Smooth muscle cell (in vitro differentiated cells): ENCODE data around the gene SMAD3. TPM values are rescaled to one million over a fixed set of nuclear protein-coding genes. Genes with fewer than 3 reads are reported as not detected.
"Not testable (repeated sequence)": the region's sequence is repeated elsewhere in the genome, so short reads cannot be mapped to it uniquely, and the experiment has no call there.

ENCODE experiments used
- DNase-seq: peaks from one replicate; lab custom pipeline; 2025; ENCODE audit not compliant: unreplicated experiment; lab: John Stamatoyannopoulos, UW
- H2AFZ ChIP-seq: fragments of 200-600 bp; sonication (generic); 2 replicates; pipeline ENCODE4 v1.6.0; 2016; ENCODE audit warnings: antibody characterized with exemption, low read depth, mild to moderate bottlenecking
- H3F3A ChIP-seq: fragments of 200-600 bp; sonication (generic); 2 replicates; pipeline ENCODE4 v1.6.0; 2017; ENCODE audit warnings: antibody characterized with exemption, low read depth
- H3K27ac ChIP-seq: fragments of 200-600 bp; sonication (generic); 2 replicates; pipeline ENCODE4 v1.5.1; 2016; ENCODE audit warnings: low read depth, mild to moderate bottlenecking
- H3K27me3 ChIP-seq: fragments of 200-600 bp; sonication (generic); 2 replicates; pipeline ENCODE4 v1.6.1; 2016; ENCODE audit warnings: low read depth, mild to moderate bottlenecking
- H3K36me3 ChIP-seq: fragments of 200-600 bp; sonication (generic); 2 replicates; pipeline ENCODE4 v1.5.1; 2016; ENCODE audit warnings: low read depth
- H3K4me1 ChIP-seq: fragments of 200-600 bp; sonication (generic); 2 replicates; pipeline ENCODE4 v1.5.1; 2016; ENCODE audit warnings: low read depth
- H3K4me2 ChIP-seq: fragments of 200-600 bp; sonication (generic); 2 replicates; pipeline ENCODE4 v1.6.0; 2016; ENCODE audit warnings: mild to moderate bottlenecking
- H3K4me3 ChIP-seq: fragments of 200-600 bp; sonication (generic); 2 replicates; pipeline ENCODE4 v1.5.1; 2016; ENCODE audit warnings: mild to moderate bottlenecking
- H3K79me2 ChIP-seq: fragments of 200-600 bp; sonication (generic); 2 replicates; pipeline ENCODE4 v1.6.0; 2016; ENCODE audit warnings: low read depth, mild to moderate bottlenecking
- H3K9ac ChIP-seq: fragments of 200-600 bp; sonication (generic); 2 replicates; pipeline ENCODE4 v1.6.0; 2016; ENCODE audit warnings: low read depth
- H3K9me3 ChIP-seq: fragments of 200-600 bp; sonication (generic); replicated peaks from 2 replicates; pipeline ENCODE4 v1.5.1; 2016; ENCODE audit warnings: low read depth
- H4K20me1 ChIP-seq: fragments of 200-600 bp; sonication (generic); 2 replicates; pipeline ENCODE4 v1.6.0; 2016; ENCODE audit warnings: low read depth
- WGBS: methylation state at CpG from one replicate; pipeline ENCODE4 v1.1.7; 2016; ENCODE audit warnings: low lambda C conversion rate; 5-methylcytosine and 5-hydroxymethylcytosine counted together
- polyA plus RNA-seq: library from polyadenylated mRNA; unstranded; fragments of >200 nt; fragmentation: Nextera tagmentation; extraction: Ambion mirVana; gene quantifications from 2 replicates; pipeline ENCODE4 v1.2.1, GENCODE V29; 2016
- total RNA-seq: library from RNA; depleted of rRNA; stranded (reverse); fragments of >200 nt; gene quantifications from 2 replicates; pipeline ENCODE4 v1.2.3, GENCODE V29; 2014
- TF ChIP-seq, protein P1 (sequence below): fragments of 200-600 bp; sonication (generic); IDR thresholded peaks from 2 replicates; pipeline ENCODE4 v1.5.1; 2017; ENCODE audit warnings: borderline replicate concordance, mild to moderate bottlenecking, antibody characterized with exemption; ENCODE audit not compliant: insufficient read depth, poor library complexity, severe bottlenecking

The SMAD3 gene
- total and polyA plus RNA-seq, 2 experiments from 2014 or later, result 20.2 to 21.9 TPM

DNA sequence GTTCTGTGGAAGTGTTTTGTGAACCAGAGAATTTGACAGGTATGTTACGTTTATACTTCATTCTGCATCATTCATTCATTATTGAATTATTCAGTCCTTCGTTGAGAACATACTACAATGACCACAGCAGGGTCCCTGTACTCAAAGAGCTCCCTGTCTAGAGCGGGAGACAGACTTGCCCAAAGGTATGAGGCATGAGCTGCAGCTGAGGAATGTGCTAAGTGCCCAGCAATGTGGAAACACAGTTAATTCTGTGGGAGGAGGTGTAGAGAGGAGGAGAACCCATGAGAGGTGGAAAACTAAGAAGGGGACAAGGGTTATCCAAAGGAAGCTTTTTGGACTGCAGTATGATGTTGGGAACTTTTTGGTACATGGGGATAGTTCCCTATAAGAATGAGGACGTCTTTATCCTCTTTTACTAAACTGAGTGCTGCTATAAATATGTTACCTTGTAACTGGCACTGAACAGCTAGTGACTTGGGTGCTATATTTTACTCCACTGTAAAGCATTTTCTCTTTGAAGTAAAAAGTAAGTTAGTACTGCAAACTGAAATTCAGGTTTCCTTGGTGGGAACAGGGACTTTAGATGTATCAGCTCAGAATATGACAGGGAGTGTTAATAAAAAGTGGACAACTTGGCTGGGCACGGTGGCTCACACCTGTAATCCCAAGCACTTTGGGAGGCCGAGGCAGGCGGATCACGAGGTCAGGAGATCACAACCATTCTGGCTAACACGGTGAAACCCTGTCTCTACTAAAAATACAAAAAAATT, 5.7 kb downstream of the SMAD3 start:
- peaks cover 9% of the 10 kb centered on the region for H3F3A ChIP-seq
- H3K79me2 ChIP-seq, result peaks cover 88% of the 10 kb centered on the region
- H3K27me3 ChIP-seq, result no peaks in the 10 kb centered on the region
- DNase-seq, result no peak
- H3K27ac ChIP-seq, result no peak overlapping the region
- H2AFZ ChIP-seq, result no peak overlapping the region
- H3K9me3 ChIP-seq, result no peaks in the 10 kb centered on the region
- H3K4me3 ChIP-seq, result no peak overlapping the region
- no peak overlapping the region for H3K9ac ChIP-seq
- TF ChIP-seq, protein P1, sequence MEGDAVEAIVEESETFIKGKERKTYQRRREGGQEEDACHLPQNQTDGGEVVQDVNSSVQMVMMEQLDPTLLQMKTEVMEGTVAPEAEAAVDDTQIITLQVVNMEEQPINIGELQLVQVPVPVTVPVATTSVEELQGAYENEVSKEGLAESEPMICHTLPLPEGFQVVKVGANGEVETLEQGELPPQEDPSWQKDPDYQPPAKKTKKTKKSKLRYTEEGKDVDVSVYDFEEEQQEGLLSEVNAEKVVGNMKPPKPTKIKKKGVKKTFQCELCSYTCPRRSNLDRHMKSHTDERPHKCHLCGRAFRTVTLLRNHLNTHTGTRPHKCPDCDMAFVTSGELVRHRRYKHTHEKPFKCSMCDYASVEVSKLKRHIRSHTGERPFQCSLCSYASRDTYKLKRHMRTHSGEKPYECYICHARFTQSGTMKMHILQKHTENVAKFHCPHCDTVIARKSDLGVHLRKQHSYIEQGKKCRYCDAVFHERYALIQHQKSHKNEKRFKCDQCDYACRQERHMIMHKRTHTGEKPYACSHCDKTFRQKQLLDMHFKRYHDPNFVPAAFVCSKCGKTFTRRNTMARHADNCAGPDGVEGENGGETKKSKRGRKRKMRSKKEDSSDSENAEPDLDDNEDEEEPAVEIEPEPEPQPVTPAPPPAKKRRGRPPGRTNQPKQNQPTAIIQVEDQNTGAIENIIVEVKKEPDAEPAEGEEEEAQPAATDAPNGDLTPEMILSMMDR, result no peak
- H3K36me3 ChIP-seq, result no peaks in the 10 kb centered on the region
- peaks cover 82% of the 10 kb centered on the region for H4K20me1 ChIP-seq
- H3K4me1 ChIP-seq, result peaks cover 55% of the 10 kb centered on the region
- WGBS, result 84% methylated on average over 9 of the region's 9 CpGs
- no peak overlapping the region for H3K4me2 ChIP-seq

DNA sequence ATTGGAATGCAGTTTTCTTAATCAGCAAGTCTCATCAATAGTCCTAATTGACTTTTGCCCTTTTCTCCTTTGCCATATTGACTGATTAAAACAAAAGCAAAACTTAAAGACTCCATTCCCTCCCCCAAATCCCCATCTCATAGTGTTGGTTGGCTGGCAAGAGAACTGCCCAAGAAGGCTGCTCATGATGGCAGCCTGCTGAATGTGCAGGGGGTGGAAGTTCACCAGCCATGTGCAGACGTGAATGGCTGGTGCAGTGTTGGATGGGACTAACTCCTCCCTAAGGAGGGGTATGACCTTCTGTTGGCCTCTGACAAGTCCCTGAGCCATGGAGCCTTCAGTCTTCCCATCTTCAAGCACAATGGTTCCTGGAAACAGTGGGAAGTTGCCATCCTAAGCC, 7.0 kb downstream of the SMAD3 start:
- Histone ChIP-seq H3K9me3 (no peaks in the 10 kb centered on the region), H4K20me1 (peaks cover 86% of the 10 kb centered on the region), H3K27me3 (no peaks in the 10 kb centered on the region), H3K4me2 (peak overlapping the region; percentile 3), H3K36me3 (no peaks in the 10 kb centered on the region), H2AFZ (no peak overlapping the region), H3K79me2 (peaks cover 88% of the 10 kb centered on the region), H3F3A (peaks cover 9% of the 10 kb centered on the region), H3K27ac (peak overlapping the region; percentile 86), H3K4me1 (peaks cover 59% of the 10 kb centered on the region), H3K4me3 (no peak overlapping the region), H3K9ac (no peak overlapping the region)
- no peak for DNase-seq
- TF ChIP-seq, protein P1, result no peak
- WGBS, result 85% methylated on average over 1 of the region's 1 CpG

DNA sequence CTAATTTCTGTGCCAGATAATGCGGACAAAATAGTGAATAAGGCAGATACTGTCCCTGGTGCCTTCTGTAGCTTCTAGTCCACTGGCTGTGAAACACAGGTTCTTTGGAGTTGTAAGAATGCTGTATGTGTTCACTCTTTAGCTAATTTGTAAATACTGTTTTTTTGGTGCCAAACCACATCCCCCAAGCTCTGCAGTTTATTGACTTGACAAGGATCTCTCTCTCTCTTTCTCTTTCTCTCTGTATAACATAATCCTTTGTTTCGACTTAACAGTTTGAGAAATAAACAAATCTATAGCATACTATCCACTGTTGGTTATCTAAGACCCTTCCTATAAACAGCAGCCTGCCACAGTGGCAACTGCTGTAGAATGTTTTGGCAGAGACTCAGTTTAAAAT, 7.6 kb downstream of the SMAD3 start:
- Histone ChIP-seq H4K20me1 (peaks cover 85% of the 10 kb centered on the region), H3K27me3 (no peaks in the 10 kb centered on the region), H3K9me3 (no peaks in the 10 kb centered on the region), H3K79me2 (peaks cover 91% of the 10 kb centered on the region), H3F3A (peaks cover 9% of the 10 kb centered on the region), H3K4me3 (no peak overlapping the region), H3K9ac (no peak overlapping the region), H3K27ac (peak overlapping the region; percentile 86), H3K4me1 (peaks cover 54% of the 10 kb centered on the region), H3K4me2 (peak overlapping the region; percentile 3), H3K36me3 (no peaks in the 10 kb centered on the region), H2AFZ (no peak overlapping the region)
- no peak for DNase-seq
- WGBS, result 61% methylated on average over 2 of the region's 2 CpGs
- TF ChIP-seq, protein P1, result no peak

DNA sequence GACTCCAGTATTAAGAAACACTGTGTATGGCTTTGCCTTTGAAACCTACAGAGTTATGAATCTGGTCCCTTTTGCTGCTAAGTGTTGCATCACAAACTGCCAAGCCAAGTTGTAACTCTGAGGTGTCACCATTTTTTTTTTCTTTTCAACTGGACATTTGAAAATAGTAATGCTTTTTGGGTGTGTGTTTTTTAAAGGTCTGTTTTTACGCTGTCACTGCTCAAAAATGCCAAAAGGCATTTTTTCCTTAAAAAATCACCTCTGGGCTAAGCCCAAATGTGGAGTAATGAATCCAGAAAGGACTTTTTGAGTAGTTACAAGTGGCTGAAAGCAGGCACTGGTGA, 9.5 kb downstream of the SMAD3 start:
- H3K4me2 ChIP-seq, result peak overlapping the region; percentile 45
- DNase-seq, result no peak
- H3K4me3 ChIP-seq, result no peak overlapping the region
- H3K9ac ChIP-seq, result no peak overlapping the region
- WGBS, result 85% methylated on average over 1 of the region's 1 CpG
- peak overlapping the region; percentile 86 for H3K27ac ChIP-seq
- no peak overlapping the region for H2AFZ ChIP-seq
- H3F3A ChIP-seq, result peaks cover 6% of the 10 kb centered on the region
- no peaks in the 10 kb centered on the region for H3K9me3 ChIP-seq
- no peaks in the 10 kb centered on the region for H3K36me3 ChIP-seq
- TF ChIP-seq, protein P1, result no peak
- no peaks in the 10 kb centered on the region for H3K27me3 ChIP-seq
- H4K20me1 ChIP-seq, result peaks cover 85% of the 10 kb centered on the region
- peaks cover 100% of the 10 kb centered on the region for H3K79me2 ChIP-seq
- H3K4me1 ChIP-seq, result peaks cover 37% of the 10 kb centered on the region

DNA sequence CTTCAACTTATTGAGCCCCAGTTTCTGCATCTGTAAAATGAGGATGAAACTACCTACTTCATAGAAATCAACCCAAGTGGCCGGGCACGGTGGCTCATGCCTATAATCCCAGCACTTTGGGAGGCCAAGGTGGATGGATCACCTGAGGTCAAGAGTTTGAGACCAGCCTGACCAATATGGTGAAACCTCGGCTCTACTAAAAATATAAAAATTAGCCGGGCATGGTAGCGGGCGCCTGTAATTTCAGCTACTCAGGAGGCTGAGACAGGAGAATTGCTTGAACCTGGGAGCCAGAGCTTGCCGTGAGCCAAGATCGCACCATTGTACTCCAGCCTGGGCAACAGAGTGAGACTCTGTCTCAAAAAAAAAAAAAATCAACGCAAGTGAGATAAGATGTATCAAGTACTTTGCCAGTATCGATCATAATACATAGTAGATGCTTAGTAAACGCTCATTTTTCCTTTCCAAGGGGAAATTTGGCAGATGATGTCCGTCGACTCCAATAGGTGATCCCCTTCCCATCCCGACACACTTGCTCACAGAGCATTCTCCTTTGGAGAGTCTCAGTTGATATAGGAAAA, 10.2 kb downstream of the SMAD3 start:
- not testable (repeated sequence) for H2AFZ ChIP-seq, H3K4me3 ChIP-seq, H3K9me3 ChIP-seq, H3K27me3 ChIP-seq, H3K36me3 ChIP-seq, DNase-seq
- Histone ChIP-seq H3K9ac (peak overlapping the region; percentile 54), H3K79me2 (peaks cover 96% of the 10 kb centered on the region), H3F3A (peaks cover 14% of the 10 kb centered on the region), H3K4me2 (peak overlapping the region; percentile 38), H4K20me1 (peaks cover 85% of the 10 kb centered on the region), H3K4me1 (peaks cover 31% of the 10 kb centered on the region), H3K27ac (peak overlapping the region; percentile 86)
- WGBS, result 95% methylated on average over 14 of the region's 14 CpGs
